ENCODE measurements around the gene NLRP10. TPM values are rescaled to one million over a fixed set of nuclear protein-coding genes. Genes with fewer than 3 reads are reported as not detected.

NLRP10 gene
- polyA plus RNA-seq, 1 of the 3 experiments (the other 2 are of a cell fraction): 0.05 TPM

GRCh38 chr11:7968686-7969085 lies 3.4 kb upstream of the NLRP10 start:
- TF ChIP-seq, protein P1, sequence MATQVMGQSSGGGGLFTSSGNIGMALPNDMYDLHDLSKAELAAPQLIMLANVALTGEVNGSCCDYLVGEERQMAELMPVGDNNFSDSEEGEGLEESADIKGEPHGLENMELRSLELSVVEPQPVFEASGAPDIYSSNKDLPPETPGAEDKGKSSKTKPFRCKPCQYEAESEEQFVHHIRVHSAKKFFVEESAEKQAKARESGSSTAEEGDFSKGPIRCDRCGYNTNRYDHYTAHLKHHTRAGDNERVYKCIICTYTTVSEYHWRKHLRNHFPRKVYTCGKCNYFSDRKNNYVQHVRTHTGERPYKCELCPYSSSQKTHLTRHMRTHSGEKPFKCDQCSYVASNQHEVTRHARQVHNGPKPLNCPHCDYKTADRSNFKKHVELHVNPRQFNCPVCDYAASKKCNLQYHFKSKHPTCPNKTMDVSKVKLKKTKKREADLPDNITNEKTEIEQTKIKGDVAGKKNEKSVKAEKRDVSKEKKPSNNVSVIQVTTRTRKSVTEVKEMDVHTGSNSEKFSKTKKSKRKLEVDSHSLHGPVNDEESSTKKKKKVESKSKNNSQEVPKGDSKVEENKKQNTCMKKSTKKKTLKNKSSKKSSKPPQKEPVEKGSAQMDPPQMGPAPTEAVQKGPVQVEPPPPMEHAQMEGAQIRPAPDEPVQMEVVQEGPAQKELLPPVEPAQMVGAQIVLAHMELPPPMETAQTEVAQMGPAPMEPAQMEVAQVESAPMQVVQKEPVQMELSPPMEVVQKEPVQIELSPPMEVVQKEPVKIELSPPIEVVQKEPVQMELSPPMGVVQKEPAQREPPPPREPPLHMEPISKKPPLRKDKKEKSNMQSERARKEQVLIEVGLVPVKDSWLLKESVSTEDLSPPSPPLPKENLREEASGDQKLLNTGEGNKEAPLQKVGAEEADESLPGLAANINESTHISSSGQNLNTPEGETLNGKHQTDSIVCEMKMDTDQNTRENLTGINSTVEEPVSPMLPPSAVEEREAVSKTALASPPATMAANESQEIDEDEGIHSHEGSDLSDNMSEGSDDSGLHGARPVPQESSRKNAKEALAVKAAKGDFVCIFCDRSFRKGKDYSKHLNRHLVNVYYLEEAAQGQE (IDR thresholded peaks at IDR 0.05; ENCODE audit: low read depth, low read length): no peak
- TF ChIP-seq RCOR1 (IDR thresholded peaks at IDR 0.05; ENCODE audit: low read length) (no peak), TCF12 (IDR thresholded peaks at IDR 0.05) (no peak), USF1 (IDR thresholded peaks at IDR 0.05; ENCODE audit: borderline replicate concordance, low read depth) (no peak), SMC3 (IDR thresholded peaks at IDR 0.05; ENCODE audit: low read depth, low read length) (no peak), SIN3A (IDR thresholded peaks at IDR 0.05; ENCODE audit: borderline replicate concordance, low read depth, low read length) (no peak), EP300 (IDR thresholded peaks at IDR 0.05; ENCODE audit: borderline replicate concordance in 1 of 2, low read depth in 1 of 2, low read length in 1 of 2) (no peak)
- TF ChIP-seq, protein P2, sequence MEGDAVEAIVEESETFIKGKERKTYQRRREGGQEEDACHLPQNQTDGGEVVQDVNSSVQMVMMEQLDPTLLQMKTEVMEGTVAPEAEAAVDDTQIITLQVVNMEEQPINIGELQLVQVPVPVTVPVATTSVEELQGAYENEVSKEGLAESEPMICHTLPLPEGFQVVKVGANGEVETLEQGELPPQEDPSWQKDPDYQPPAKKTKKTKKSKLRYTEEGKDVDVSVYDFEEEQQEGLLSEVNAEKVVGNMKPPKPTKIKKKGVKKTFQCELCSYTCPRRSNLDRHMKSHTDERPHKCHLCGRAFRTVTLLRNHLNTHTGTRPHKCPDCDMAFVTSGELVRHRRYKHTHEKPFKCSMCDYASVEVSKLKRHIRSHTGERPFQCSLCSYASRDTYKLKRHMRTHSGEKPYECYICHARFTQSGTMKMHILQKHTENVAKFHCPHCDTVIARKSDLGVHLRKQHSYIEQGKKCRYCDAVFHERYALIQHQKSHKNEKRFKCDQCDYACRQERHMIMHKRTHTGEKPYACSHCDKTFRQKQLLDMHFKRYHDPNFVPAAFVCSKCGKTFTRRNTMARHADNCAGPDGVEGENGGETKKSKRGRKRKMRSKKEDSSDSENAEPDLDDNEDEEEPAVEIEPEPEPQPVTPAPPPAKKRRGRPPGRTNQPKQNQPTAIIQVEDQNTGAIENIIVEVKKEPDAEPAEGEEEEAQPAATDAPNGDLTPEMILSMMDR (IDR thresholded peaks at IDR 0.05): no peak
- TF ChIP-seq, protein P3, sequence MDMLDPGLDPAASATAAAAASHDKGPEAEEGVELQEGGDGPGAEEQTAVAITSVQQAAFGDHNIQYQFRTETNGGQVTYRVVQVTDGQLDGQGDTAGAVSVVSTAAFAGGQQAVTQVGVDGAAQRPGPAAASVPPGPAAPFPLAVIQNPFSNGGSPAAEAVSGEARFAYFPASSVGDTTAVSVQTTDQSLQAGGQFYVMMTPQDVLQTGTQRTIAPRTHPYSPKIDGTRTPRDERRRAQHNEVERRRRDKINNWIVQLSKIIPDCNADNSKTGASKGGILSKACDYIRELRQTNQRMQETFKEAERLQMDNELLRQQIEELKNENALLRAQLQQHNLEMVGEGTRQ (IDR thresholded peaks at IDR 0.05; ENCODE audit: borderline replicate concordance, low read depth, low read length): no peak
- ChIA-PET POLR2A (no interaction called here), CTCF (interaction anchor here (1.1 to 1.3 kb wide), 2 partner anchors 11 to 18 kb away, joined by 3 to 5 read pairs; partner anchors contain the start of gene EIF3F)
- no peaks in the 10 kb centered on the region for H3K27me3 ChIP-seq (ENCODE audit: insufficient read depth)
- H3K36me3 ChIP-seq (replicated peaks in 1 of 2; ENCODE audit: control insufficient read depth in 1 of 2, insufficient read depth in 2 of 2, low read length in 1 of 2): no peaks in the 10 kb centered on the region
- H2AFZ ChIP-seq (ENCODE audit: low read depth): no peak overlapping the region
- H3K27ac ChIP-seq (ENCODE audit: low read depth in 2 of 2, low read length in 1 of 2): no peak overlapping the region
- H3K9me2 ChIP-seq: no peaks in the 10 kb centered on the region
- peaks cover 0 to 12% of the 10 kb centered on the region in 2 experiments; a peak in 1 of 4 replicates for H3K4me1 ChIP-seq (ENCODE audit: control insufficient read depth in 1 of 2, insufficient read depth in 2 of 2, low read depth in 1 of 2, low read length in 1 of 2)
- H3F3A ChIP-seq (replicated peaks; ENCODE audit: insufficient read depth): peaks cover 4% of the 10 kb centered on the region
- H3K9ac ChIP-seq: no peak overlapping the region
- no peak overlapping the region for H3K4me3 ChIP-seq (ENCODE audit: low read depth in 2 of 2, low read length in 1 of 2)
- H3K4me2 ChIP-seq: no peak overlapping the region
- WGBS (ENCODE audit: low lambda C conversion rate): 15% methylated on average over 2 of the region's 2 CpGs
- no peaks in the 10 kb centered on the region for H4K20me1 ChIP-seq (ENCODE audit: insufficient read depth)
- DNase-seq: no peak
- no peaks in the 10 kb centered on the region for H3K9me3 ChIP-seq
- no peaks in the 10 kb centered on the region for H3K79me2 ChIP-seq (ENCODE audit: insufficient read depth)

All from SK-N-SH (cell line).